Heart left ventricle (tissue), 13 donors: ENCODE measurements around the gene CORO1C.

Experiments used
- POLR2A ChIP-seq, 2 donors: fragments of 450-650 bp; IDR thresholded peaks; one replicate each; pipeline ENCODE4 v1.6.1; 2017; ENCODE audit warnings: antibody characterized with exemption in 2 of 2, mild to moderate bottlenecking in 2 of 2, moderate library complexity in 2 of 2
- TF ChIP-seq, protein P1 (sequence below), 12 donors: fragments of 200-600 bp; sonication (generic) in 4 of 12; IDR thresholded peaks; one replicate each; pipeline versions ENCODE4 v1.5.0 to v1.8.0; 2018 to 2022; ENCODE audit warnings: antibody characterized with exemption in 12 of 12, mild to moderate bottlenecking in 5 of 12
- donor health status: ischemic (EF 13 %, LVEDD 7.1; RV severe dilation, severe dysfunction).
- donor health status: DM: no; HTN: yes; CAD: no.
- donor health status: DM: no; HTN: no; CAD: no.
- donor health status: ischemic (EF 25% LVEDD 6.9; RV normal size, moderate dysfunction).
- donor health status: ischemic (EF 25% LVEDD 5.7; RV mildly dilated, moderate dysfunction).
- donor health status: ischemic (EF 35%, LVEDD 5.7; RV mildly dilated, moderate dysfunction).
- donor health status: nonischemic (EF 11% LVEDD 7.7; RV severe dilation, severe dysfunction).
- donor health status: DM: yes; HTN: yes; CAD: no.
- donor health status: PGD.
- donor health status: ischemic (EF 29% LVEDD 5.4; RV normal size, mild dysfunction).
- donor health status: nonischemic (EF 23%, LVEDD 6.1; RV moderate dilation, normal function).

DNA sequence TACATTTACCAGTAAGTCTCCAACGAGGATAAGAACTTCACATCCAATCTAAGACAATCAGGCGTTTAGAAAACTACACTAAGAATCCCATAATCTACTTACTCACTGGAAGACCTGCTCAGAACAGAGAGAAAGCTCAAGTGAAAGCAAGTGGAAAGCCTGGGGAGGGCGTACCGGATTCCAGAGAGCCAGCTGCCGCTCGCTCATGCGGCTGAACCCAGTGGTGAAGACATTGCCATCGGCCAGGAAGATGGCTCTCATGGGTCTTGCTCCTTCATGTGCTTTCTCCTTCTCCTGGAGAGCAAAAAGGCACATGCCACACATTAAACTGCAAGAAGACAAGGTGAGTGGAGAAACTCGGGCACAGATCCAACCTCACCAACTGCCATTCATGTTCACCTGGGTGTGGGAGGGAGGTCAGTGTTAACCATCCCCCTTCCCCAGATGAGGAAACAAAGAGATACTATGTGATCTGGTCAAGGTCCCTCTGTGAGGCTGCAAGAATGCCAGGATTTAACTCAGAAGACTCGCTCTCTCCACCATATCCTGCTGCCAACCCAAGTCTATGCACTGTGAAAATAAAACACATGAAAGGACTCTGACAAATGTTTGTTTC is 74.1 kb downstream of the CORO1C start:
- TF ChIP-seq, protein P1, sequence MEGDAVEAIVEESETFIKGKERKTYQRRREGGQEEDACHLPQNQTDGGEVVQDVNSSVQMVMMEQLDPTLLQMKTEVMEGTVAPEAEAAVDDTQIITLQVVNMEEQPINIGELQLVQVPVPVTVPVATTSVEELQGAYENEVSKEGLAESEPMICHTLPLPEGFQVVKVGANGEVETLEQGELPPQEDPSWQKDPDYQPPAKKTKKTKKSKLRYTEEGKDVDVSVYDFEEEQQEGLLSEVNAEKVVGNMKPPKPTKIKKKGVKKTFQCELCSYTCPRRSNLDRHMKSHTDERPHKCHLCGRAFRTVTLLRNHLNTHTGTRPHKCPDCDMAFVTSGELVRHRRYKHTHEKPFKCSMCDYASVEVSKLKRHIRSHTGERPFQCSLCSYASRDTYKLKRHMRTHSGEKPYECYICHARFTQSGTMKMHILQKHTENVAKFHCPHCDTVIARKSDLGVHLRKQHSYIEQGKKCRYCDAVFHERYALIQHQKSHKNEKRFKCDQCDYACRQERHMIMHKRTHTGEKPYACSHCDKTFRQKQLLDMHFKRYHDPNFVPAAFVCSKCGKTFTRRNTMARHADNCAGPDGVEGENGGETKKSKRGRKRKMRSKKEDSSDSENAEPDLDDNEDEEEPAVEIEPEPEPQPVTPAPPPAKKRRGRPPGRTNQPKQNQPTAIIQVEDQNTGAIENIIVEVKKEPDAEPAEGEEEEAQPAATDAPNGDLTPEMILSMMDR (IDR thresholded peaks at IDR 0.05), result no peak
- no peak for TF ChIP-seq POLR2A (IDR thresholded peaks at IDR 0.05)
